Measurements from ENCODE around the gene TRAIP. TPM values are rescaled to one million over a fixed set of nuclear protein-coding genes. Genes with fewer than 3 reads are reported as not detected.

TRAIP gene
- total and polyA plus RNA-seq, 2 donors: 2.4 to 8.2 TPM

GRCh38 chr3:49812916-49813496 is 43.4 kb downstream of the TRAIP start:
- no peaks in the 10 kb centered on the region for H3K27me3 ChIP-seq (ENCODE audit: control insufficient read depth in 2 of 2, insufficient read depth in 1 of 2, low read length in 1 of 2)
- no peak for DNase-seq (ENCODE audit: low read depth in 6 of 9, low spot score in 9 of 9)
- peaks cover 28 to 30% of the 10 kb centered on the region in 2 donors for H3K36me3 ChIP-seq (ENCODE audit: control insufficient read depth in 2 of 2, insufficient read depth in 2 of 2, low read length in 1 of 2)
- no peaks in the 10 kb centered on the region for H3K9me3 ChIP-seq (ENCODE audit: control insufficient read depth in 2 of 2, insufficient read depth in 1 of 2, low read length in 1 of 2)
- peaks cover 2 to 36% of the 10 kb centered on the region in 2 donors for H3K4me1 ChIP-seq (ENCODE audit: control insufficient read depth in 2 of 2, insufficient read depth in 2 of 2, low read length in 2 of 2)
- WGBS: 54% methylated on average over 9 of the region's 9 CpGs
- peak overlapping the region; percentile 76 to 86 for H3K27ac ChIP-seq (ENCODE audit: low read depth in 1 of 2, low read length in 1 of 2)
- H3K4me3 ChIP-seq (ENCODE audit: low read length in 2 of 2): peak overlapping the region; percentile 56 to 61

GRCh38 chr3:49807431-49808114 is 48.8 kb downstream of the TRAIP start:
- Histone ChIP-seq H3K36me3 (ENCODE audit: control insufficient read depth in 2 of 2, insufficient read depth in 2 of 2, low read length in 1 of 2) (peaks cover 30 to 41% of the 10 kb centered on the region in 2 donors), H3K4me3 (ENCODE audit: low read length in 2 of 2) (no peak overlapping the region), H3K27ac (ENCODE audit: low read depth in 1 of 2, low read length in 1 of 2) (peak overlapping the region; percentile 56 to 63), H3K4me1 (ENCODE audit: control insufficient read depth in 2 of 2, insufficient read depth in 2 of 2, low read length in 2 of 2) (peaks cover 14 to 66% of the 10 kb centered on the region in 2 donors), H3K27me3 (ENCODE audit: control insufficient read depth in 2 of 2, insufficient read depth in 1 of 2, low read length in 1 of 2) (peaks cover 4 to 32% of the 10 kb centered on the region in 2 donors), H3K9me3 (ENCODE audit: control insufficient read depth in 2 of 2, insufficient read depth in 1 of 2, low read length in 1 of 2) (peaks cover 0 to 2% of the 10 kb centered on the region in 2 donors)
- DNase-seq (ENCODE audit: low read depth in 6 of 9, low spot score in 9 of 9): peak in 1 of 9 donors; percentile 56
- WGBS: 61% methylated on average over 13 of the region's 13 CpGs

GRCh38 chr3:49806850-49807249 is 49.5 kb downstream of the TRAIP start:
- Histone ChIP-seq H3K27ac (ENCODE audit: low read depth in 1 of 2, low read length in 1 of 2) (peak overlapping the region in 1 of 2 donors; percentile 63), H3K9me3 (ENCODE audit: control insufficient read depth in 2 of 2, insufficient read depth in 1 of 2, low read length in 1 of 2) (peaks cover 0 to 5% of the 10 kb centered on the region in 2 donors), H3K36me3 (ENCODE audit: control insufficient read depth in 2 of 2, insufficient read depth in 2 of 2, low read length in 1 of 2) (peaks cover 28 to 34% of the 10 kb centered on the region in 2 donors), H3K27me3 (ENCODE audit: control insufficient read depth in 2 of 2, insufficient read depth in 1 of 2, low read length in 1 of 2) (peaks cover 4 to 39% of the 10 kb centered on the region in 2 donors), H3K4me1 (ENCODE audit: control insufficient read depth in 2 of 2, insufficient read depth in 2 of 2, low read length in 2 of 2) (peaks cover 14 to 64% of the 10 kb centered on the region in 2 donors), H3K4me3 (ENCODE audit: low read length in 2 of 2) (no peak overlapping the region)
- DNase-seq (ENCODE audit: low read depth in 6 of 9, low spot score in 9 of 9): no peak
- WGBS: 27% methylated on average over 2 of the region's 2 CpGs

GRCh38 chr3:49805897-49806701 is 50.3 kb downstream of the TRAIP start:
- Histone ChIP-seq H3K9me3 (ENCODE audit: control insufficient read depth in 2 of 2, insufficient read depth in 1 of 2, low read length in 1 of 2) (peaks cover 0 to 7% of the 10 kb centered on the region in 2 donors), H3K27ac (ENCODE audit: low read depth in 1 of 2, low read length in 1 of 2) (peak overlapping the region; percentile 68 to 89), H3K27me3 (ENCODE audit: control insufficient read depth in 2 of 2, insufficient read depth in 1 of 2, low read length in 1 of 2) (peaks cover 4 to 42% of the 10 kb centered on the region in 2 donors), H3K4me1 (ENCODE audit: control insufficient read depth in 2 of 2, insufficient read depth in 2 of 2, low read length in 2 of 2) (peaks cover 14 to 64% of the 10 kb centered on the region in 2 donors), H3K4me3 (ENCODE audit: low read length in 2 of 2) (no peak overlapping the region), H3K36me3 (ENCODE audit: control insufficient read depth in 2 of 2, insufficient read depth in 2 of 2, low read length in 1 of 2) (peaks cover 21 to 31% of the 10 kb centered on the region in 2 donors)
- WGBS: 12% methylated on average over 11 of the region's 11 CpGs
- DNase-seq (ENCODE audit: low read depth in 6 of 9, low spot score in 9 of 9): peak in 2 of 9 donors; percentile 60 to 82

- peaks cover 0 to 7% of the 10 kb centered on the region in 2 donors for H3K9me3 ChIP-seq (ENCODE audit: control insufficient read depth in 2 of 2, insufficient read depth in 1 of 2, low read length in 1 of 2)
- H3K4me3 ChIP-seq (ENCODE audit: low read length in 2 of 2): no peak overlapping the region
- DNase-seq (ENCODE audit: low read depth in 6 of 9, low spot score in 9 of 9): peak in 1 of 9 donors; percentile 56
- peaks cover 14 to 26% of the 10 kb centered on the region in 2 donors for H3K36me3 ChIP-seq (ENCODE audit: control insufficient read depth in 2 of 2, insufficient read depth in 2 of 2, low read length in 1 of 2)
- H3K27ac ChIP-seq (ENCODE audit: low read depth in 1 of 2, low read length in 1 of 2): peak overlapping the region; percentile 68 to 89
- WGBS: 11% methylated on average over 3 of the region's 3 CpGs
- H3K4me1 ChIP-seq (ENCODE audit: control insufficient read depth in 2 of 2, insufficient read depth in 2 of 2, low read length in 2 of 2): peaks cover 14 to 64% of the 10 kb centered on the region in 2 donors
- peaks cover 4 to 44% of the 10 kb centered on the region in 2 donors for H3K27me3 ChIP-seq (ENCODE audit: control insufficient read depth in 2 of 2, insufficient read depth in 1 of 2, low read length in 1 of 2)
Observed at GRCh38 chr3:49805367-49805782, 51.0 kb downstream of the TRAIP start.

GRCh38 chr3:49804141-49805041 is 52.0 kb downstream of the TRAIP start:
- peak overlapping the region; percentile 43 to 89 for H3K27ac ChIP-seq (ENCODE audit: low read depth in 1 of 2, low read length in 1 of 2)
- 42% methylated on average over 26 of the region's 26 CpGs for WGBS
- H3K4me1 ChIP-seq (ENCODE audit: control insufficient read depth in 2 of 2, insufficient read depth in 2 of 2, low read length in 2 of 2): peaks cover 14 to 64% of the 10 kb centered on the region in 2 donors
- H3K9me3 ChIP-seq (ENCODE audit: control insufficient read depth in 2 of 2, insufficient read depth in 1 of 2, low read length in 1 of 2): peaks cover 0 to 7% of the 10 kb centered on the region in 2 donors
- H3K27me3 ChIP-seq (ENCODE audit: control insufficient read depth in 2 of 2, insufficient read depth in 1 of 2, low read length in 1 of 2): peaks cover 4 to 44% of the 10 kb centered on the region in 2 donors
- peaks cover 5 to 16% of the 10 kb centered on the region in 2 donors for H3K36me3 ChIP-seq (ENCODE audit: control insufficient read depth in 2 of 2, insufficient read depth in 2 of 2, low read length in 1 of 2)
- no peak for DNase-seq (ENCODE audit: low read depth in 6 of 9, low spot score in 9 of 9)
- peak overlapping the region; percentile 78 to 79 for H3K4me3 ChIP-seq (ENCODE audit: low read length in 2 of 2)

GRCh38 chr3:49803465-49804140 is 52.8 kb downstream of the TRAIP start:
- H3K27ac ChIP-seq (ENCODE audit: low read depth in 1 of 2, low read length in 1 of 2): peak overlapping the region; percentile 58 to 60
- 2% methylated on average over 41 of the region's 41 CpGs for WGBS
- H3K9me3 ChIP-seq (ENCODE audit: control insufficient read depth in 2 of 2, insufficient read depth in 1 of 2, low read length in 1 of 2): peaks cover 0 to 7% of the 10 kb centered on the region in 2 donors
- peaks cover 0 to 14% of the 10 kb centered on the region in 2 donors for H3K36me3 ChIP-seq (ENCODE audit: control insufficient read depth in 2 of 2, insufficient read depth in 2 of 2, low read length in 1 of 2)
- peaks cover 14 to 57% of the 10 kb centered on the region in 2 donors for H3K4me1 ChIP-seq (ENCODE audit: control insufficient read depth in 2 of 2, insufficient read depth in 2 of 2, low read length in 2 of 2)
- DNase-seq (ENCODE audit: low read depth in 6 of 9, low spot score in 9 of 9): peak in 1 of 9 donors; percentile 51
- H3K4me3 ChIP-seq (ENCODE audit: low read length in 2 of 2): peak overlapping the region; percentile 78 to 79
- H3K27me3 ChIP-seq (ENCODE audit: control insufficient read depth in 2 of 2, insufficient read depth in 1 of 2, low read length in 1 of 2): peaks cover 4 to 44% of the 10 kb centered on the region in 2 donors

Measured in thymus (tissue), 11 donors.